ENCODE measurements around the gene HELZ2.

HELZ2 gene

DNA sequence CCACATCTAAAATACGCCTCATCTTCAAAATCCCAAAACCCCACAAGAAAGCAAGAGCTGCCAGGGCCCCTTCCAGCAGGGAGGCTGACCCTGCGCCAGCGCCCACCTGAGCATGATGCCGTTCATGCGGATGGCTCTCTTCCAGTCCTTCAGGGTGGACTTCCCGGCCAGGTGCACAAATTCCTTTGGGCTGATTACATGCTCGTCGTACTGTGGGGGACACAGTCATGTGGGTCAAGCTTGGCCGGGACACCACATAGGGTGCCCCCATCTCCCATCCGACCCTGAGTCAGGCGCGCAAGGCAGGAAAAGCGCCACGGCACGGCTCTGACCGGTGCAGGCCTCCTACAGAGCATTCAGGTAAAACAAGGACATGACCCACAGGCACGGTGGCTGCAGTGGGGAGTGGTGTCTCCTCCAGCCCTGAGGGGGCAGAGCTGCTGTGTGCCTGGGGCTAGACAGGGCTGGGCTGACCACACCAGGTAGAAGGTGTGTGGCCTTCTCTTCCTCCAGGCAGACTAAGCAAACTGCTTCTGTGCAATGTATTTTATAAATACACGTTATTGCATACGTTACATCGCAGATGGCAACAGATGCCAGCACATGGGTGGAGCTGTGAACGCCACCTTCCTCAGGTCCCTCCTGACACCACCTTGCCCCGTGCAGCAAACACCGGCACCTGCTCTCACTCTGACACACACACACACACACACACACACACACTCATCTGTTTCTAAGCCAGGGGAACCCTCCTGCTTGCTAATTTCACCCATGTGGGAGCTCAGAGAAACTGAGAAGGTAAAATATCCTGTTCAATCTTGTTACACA lies 23.8 kb upstream of the HELZ2 start:
- no peak for DNase-seq (ENCODE audit: low read depth in 1 of 2, low spot score in 1 of 2)

DNA sequence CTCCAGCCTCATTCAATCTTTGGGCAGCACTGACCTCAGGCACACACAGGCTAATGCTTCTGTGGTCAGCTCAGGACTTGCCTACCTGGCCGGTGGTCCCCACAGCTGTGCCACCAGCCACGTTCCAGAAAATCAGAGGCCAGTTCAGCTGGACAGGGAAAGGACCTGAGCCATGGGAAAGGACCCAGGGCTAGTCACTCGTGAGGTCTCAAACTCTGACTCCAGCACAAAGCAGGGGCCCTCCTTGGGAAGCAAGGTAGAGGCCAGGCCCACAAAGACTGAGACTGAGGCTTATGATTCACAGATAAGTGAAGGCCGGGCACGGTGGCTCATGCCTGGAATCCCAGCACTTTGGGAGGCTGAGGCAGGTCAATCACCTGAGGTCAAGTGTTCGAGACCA lies 22.4 kb upstream of the HELZ2 start:
- DNase-seq (ENCODE audit: low read depth in 1 of 2, low spot score in 1 of 2), result no peak

DNA sequence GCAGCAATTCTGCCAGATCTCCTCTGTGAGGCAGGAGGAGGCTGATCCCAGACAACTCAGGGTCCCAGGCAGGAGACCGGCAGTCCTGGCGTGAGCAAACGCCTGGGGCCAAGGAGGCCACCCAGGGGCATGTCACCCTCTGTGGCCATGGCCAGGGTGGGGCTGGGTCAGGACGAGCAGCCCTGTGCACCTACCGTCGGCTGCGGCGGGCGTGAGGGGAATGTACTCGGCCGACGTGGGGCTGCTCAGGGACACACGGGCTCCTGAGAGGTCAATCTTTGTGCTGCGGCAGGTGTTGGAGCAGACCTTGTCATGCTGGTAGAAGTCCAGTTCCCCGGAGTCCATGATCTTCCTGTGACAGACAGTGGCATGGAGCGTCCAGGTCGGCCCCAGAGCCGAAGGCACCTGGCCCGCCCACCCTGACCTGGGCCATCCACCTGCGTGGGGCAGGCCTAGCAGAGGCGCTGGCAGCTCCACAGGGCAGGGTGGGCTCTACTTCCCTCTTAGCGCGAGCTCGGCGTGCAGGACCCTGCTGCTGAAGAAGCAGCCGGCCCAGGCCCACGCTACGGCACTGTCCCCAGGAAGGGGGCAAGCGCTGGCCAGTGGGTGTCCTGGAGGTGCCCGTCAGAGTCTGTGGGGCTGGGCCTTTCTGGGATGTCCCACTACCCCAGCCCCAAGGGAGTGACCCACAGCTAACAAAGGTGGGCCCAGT lies 21.5 kb upstream of the HELZ2 start:
- DNase-seq (ENCODE audit: low read depth in 1 of 2, low spot score in 1 of 2), result no peak

DNA sequence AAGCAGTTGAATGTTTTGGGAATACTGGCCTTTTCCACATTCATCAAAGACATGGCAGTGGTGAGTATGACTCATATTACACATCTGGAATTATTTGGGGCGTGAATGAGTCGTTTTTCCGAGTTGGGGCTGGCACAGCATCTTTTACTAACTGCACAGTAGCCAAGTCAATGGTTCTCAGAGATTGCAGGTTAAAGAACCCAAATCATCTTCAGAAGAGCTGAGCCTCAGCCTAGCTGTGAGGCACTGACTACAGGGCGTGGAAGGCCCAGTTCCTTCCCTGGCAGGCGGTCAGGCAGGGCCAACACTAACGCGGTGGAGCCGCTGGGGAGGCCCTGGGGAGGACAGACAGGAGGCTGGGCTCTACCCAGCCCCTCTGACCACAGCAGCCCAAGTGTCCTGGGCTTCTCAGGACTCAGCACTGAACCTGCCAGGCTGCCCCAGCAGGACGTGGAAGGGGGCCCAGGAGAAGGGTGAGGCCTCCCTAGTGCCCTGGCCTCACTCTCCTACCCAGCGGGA lies 20.1 kb upstream of the HELZ2 start:
- no peak for DNase-seq (ENCODE audit: low read depth in 1 of 2, low spot score in 1 of 2)

DNA sequence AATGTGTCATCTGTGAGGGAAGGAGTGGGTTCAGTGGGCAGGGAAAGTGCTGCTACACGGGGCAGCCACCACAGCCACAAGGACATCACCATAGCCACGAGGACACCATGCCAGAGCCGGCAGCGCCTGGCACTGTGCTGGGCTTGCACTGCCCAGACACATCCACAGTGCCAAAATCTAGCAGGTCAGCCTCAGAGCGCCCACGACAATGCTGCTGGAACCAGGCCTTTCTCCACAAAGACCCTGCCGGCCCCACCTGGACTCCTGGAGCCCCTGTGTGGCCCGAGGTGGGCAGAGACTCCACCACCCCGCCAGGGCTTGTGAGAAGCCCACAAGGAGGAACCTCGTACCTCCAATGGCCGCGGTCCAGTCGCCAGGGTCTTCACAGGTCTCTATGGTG lies 18.6 kb upstream of the HELZ2 start:
- no peak for DNase-seq (ENCODE audit: low read depth in 1 of 2, low spot score in 1 of 2)

DNA sequence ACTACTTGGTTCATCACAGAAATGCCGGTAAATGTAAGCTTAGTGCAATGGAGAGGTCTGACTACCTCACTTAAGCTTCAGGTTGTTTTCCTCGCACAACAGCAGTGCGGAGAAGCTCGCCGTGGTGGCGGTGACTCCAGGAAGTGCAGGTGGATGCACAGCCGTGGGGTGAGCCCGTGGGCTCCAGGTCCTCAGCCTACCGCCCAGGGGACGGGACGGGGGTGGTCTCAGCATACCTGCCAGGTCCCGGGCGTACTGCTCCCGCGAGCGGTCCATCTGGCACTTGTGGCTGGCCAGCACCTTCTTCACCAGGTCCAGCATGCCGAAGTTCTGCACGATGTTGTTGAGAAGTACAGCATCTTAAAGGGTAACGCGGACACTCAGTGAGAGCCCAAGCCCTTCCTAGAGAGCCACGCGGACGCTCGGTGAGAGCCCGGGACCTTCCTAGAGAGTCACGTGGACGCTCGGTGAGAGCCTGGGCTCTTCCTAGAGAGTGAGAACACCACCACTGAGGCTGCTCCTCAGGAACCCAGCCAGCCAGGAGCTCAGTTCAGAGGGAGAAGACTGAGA lies 17.8 kb upstream of the HELZ2 start:
- DNase-seq (ENCODE audit: low read depth in 1 of 2, low spot score in 1 of 2), result no peak

DNA sequence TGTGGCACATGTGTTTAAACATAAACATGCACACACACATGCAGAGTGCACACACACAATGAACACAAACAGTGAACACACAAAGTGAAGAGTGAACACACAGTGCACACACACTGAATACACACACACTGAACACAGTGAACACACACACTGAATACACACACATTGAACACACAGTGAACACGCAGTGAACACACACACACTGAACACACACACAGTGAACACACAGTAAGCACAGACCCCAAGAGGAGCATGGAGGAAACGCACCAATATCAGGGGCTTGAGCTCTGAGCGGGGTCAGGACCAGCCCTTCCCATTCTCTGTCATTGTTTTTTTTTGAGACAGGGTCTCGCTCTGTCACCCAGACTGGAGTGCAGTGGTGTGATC lies 17.1 kb upstream of the HELZ2 start:
- no peak for DNase-seq (ENCODE audit: low read depth in 1 of 2, low spot score in 1 of 2)

DNA sequence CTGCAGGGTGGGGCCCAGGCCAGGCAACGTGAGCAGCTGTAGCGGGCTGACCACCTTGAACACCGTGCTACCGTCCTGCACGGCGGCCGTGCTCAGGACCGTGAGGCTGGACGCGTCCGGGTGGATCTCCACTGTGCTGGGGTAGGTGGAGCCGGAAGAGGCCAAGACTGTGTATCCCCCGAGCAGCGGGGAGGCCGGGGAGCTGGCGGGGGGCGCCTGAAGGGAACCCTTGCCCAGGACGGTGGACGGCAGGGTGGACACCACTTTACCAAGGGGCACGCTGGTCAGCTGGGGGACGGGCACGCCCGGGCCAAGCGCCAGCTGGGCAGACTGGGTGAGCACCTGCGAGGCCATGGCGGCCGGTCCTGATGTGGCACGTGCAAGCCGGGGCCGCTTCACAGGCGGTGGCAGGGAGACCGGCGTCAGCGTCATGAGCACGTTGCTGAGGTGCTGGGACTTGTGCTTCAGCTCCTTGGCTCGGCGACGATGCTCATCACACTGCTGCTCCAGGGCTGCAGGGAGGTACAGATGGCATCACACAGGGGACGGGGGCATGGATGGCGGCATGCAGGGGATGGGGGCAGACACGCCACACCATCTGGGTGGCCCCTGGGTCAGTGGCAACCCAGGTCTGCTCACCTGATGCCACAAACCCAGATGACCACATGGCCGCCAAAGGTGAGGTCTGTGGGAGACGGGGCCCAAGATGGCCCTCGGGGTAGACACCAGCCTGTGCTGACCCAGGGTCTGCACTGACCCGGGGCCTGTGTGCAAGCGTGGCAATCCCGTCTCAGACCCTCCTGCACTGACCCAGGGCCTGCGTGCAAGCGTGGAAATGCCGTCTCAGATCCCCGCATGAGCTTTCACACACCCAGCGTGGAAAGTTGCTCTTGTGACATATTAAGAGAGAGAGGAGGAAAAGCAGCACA lies 16.4 kb upstream of the HELZ2 start:
- DNase-seq (ENCODE audit: low read depth in 1 of 2, low spot score in 1 of 2), result no peak

DNA sequence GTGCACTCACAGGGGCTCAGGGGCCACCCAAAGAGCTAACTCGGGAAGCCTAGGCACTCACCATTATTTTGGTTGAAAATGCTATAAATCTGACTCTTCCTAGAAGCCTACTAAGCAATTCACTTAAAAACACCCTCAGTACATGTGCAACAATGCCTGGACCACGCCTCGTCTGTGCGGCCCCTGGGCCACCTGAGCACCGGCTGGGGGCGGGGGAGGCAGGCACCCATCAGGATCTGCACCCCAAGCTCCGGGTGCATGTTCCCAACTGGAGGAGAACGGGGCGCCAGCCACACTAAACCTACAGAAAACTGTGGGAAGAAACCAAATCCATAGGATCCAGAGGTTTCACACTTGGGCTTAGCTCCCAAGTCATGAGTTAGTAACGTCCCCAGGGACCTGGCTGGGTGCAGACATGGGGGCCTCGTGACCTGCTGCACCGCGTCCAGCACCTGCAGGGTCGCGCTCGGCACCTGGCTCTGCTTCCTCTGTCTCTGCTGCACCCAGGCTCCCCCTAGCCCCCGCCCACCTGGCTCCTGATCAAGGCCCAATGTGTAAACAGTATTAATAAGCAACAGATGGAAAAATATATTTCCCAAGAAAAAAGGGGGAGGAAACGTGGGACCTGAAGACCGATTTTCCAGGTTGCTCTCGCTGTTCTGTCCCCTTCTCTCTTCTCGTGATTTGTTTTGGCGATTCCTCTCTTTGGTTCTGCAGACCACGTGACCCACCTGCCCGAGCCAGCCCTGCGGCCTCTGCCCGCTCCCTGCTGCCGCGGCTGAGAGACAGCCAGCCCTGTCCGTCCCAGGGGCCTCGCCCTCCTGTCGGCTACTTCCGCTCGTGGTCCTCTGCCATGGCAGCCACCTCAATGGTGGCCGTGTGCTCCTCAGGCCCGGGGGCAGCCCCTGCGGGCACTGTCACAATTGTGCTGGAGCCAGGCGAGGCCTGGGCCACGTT lies 15.5 kb upstream of the HELZ2 start:
- DNase-seq (ENCODE audit: low read depth in 1 of 2, low spot score in 1 of 2), result no peak

DNA sequence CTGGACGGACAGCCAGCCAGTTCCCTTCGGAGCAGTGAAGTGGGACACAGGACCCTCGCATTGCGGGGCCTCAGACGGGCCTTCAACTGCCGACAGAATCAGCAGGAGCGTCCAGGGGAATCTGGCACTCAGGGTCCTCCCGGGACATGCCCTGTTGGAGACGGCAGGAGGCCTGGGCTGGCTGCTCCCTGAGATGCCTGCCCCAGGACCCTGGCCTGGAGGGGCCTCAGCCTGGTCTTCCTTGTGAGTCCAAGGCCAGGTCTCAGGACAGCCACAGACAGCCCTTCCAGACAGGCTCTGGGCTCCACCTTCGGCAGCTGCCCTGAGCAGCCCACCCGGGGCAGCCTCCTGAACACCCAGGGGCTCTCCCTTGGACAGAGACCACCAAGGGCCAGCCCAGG lies 14.6 kb upstream of the HELZ2 start:
- no peak for DNase-seq (ENCODE audit: low read depth in 1 of 2, low spot score in 1 of 2)

DNA sequence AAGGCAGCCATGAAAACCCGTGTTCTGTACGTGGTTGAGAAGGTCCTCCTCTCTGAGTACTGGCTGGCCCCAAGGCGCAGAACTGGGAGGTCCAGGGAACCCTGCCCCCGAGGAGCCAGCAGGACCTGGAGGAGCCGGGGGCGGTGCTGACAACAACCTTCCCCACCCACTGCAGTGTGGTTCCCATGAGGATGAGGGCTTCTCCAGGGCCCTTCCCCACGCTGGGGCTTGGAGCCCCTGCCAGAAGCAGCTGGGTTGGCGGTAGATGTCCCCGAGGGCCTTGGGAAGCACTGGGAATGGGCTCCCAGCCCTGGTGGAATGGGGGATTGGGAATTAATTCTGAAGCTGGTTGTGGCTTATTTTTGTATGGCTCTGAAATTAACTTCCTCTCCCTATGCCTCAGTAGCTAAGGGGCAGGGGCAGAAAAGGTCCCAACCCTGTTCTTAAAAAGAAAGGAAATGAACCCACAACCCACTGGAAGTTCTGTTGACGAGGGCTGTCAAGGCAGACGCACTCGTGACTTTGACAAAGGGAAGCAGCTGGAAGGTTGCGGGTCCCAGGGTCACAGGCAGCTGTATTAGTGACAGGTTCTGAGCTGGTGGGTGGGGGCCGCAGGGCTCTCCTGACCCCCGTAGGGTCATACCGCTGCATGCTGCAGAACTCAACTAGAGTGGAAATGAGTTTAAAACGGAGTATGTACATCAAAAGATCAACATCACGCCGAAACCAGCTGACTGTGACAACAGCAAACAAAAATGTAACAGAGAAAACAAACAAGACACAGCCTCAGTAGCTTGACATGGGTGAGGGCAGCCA lies 13.9 kb upstream of the HELZ2 start:
- DNase-seq (ENCODE audit: low read depth in 1 of 2, low spot score in 1 of 2), result no peak

DNA sequence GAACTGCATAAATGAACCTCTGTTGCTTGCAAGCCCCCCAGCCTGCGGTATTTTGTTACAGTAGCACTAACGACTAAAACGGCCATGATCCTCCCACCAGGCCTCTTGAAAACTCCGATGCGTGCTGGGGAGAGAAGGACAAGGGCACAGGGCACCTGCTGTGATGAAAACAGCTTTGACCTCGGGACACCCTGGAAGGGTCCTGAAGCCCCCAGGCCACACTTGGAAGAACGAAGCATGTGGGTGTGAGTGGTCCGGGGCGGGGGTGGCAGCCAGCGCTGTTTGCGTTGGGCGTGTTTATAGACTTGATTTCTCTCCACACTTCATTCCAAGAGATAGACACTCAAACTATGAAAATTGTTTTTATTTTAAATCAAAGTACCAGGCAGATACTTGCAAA lies 13.2 kb upstream of the HELZ2 start:
- DNase-seq (ENCODE audit: low read depth in 1 of 2, low spot score in 1 of 2), result no peak

DNA sequence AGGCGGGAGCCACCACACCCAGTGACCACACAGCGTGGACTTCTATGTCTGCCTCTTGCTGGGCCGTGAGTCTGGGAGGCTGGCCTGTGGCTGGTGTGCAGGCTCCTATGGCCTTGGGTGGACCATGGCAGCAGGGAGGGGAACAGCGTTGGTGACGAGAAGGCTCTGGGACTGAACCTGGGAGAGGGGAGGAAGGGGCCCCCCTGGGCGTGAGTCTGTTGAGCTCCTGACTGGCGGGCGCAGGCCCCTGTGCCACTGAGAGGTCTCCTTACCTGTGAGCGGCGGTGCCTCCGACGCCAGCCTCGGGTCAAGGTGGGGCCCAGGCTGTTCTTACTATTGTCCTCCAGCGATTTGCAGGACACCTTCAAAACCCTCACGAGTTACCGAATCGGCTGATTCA lies 12.8 kb upstream of the HELZ2 start:
- DNase-seq (ENCODE audit: low read depth in 1 of 2, low spot score in 1 of 2), result no peak

DNA sequence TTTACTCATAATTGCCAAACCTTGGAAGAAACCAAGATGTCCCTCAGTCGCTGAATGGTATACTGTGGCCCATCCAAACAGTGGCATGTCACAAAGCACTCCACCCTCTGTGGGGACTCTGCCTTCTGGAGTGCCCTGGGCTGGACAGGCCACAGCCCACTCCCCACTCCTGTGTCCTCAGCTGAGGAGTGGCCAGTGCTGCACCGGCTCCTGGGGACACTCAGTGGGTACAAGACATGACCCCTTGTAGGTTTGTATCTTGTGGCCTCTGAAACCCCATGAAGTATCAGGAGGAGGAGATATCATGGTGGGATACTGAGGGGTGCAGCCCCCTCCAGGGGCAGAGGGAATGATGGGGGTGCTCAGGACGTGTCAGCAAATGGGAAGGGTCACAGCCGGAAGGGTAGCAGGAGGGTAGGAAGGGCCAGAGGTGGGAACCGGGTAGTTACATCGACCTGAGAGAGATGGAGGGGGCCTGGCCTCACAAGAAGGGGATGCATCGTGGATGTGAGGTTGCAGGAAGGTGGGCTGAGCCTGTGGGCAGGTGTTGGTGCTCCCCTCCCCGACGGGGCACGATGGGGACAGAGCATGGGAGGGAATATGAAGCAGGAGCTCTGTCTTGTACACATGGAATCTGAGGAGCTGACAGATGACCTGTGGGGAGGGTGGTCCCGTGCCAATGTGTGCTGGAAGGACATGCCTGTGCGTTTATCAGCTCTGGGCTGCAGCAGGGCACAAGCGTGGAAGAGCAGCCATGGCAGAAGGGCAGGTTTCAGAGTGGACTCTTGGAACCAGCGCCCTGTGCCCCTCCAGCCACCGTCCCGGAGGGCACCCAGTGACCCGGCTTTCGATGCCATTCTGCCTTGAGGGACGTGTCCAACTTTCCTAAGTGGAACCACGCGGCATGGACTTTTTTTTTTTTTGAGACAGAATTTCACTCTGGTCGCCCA lies 11.9 kb upstream of the HELZ2 start:
- no peak for DNase-seq (ENCODE audit: low read depth in 1 of 2, low spot score in 1 of 2)

DNA sequence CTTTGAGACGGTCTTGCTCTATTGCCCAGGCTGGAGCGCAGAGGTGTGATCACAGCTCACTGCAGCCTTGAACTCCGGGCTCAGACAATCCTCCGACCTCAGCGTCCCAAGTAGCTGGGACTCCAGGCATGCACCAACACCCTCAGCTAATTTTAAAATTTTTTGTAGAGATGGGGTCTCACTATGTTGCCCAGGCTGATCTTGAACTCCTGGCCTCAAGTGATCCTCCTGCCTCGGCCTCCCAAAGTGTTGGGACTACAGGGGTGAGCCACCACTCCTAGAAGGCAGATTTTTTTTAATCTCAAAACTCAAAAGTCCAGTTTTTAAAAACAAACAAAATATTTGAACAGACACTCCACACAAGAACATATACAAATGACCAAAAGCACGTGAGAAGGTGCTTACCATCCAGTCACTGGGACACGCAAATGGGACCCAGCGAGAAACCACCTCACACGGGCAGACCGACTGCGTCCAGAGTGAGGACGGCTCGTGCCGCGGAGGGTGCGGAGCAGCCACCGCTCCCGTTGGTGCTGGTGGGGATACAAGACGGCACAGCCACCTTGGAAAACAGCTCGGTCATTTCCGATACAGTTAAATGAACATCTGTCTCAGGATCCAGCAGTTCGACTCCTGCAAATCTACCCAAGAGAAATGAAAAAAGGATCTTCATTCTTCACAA lies 8.5 kb upstream of the HELZ2 start:
- DNase-seq (ENCODE audit: low read depth in 1 of 2, low spot score in 1 of 2), result no peak

DNA sequence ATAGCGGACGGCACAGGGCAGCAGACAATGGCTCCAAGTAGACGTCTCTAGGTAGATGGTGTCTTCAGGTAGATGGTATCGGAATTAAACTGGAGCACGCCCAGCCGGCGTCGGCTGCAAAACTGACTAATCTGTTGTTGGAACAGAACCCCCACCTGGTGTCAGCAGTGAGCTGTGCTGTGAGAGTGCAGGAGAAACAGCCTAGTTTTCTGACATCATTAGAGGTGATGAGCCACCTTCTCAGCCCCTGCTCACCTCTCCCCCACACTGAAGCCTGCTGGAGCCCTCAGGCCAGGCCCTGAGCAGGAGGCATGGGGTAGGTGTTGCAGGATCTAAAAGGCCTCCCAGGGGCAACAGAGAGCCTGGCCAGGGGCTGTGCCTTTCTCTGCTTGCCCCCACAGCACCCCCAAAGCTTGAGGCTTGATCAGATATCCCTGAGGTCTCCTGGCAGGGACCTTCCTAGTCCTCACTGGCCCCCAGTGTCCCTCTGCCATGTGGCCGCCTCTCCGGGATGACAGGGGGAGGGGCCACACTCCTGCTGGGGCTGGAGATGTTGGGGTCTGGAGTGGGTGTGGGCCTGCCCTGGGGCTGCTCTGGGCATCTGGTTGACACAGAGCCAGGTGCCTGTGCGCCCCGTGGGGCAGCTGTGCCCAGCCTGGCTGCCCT lies 6.9 kb upstream of the HELZ2 start:
- peak; percentile 59 for DNase-seq (ENCODE audit: low read depth in 1 of 2, low spot score in 1 of 2)

Data from stimulated activated CD4-positive, alpha-beta T cell treated with anti-CD3 and anti-CD28 coated beads, Interleukin-15, amount 100 ng/mL, for 1 hour (primary cell).